Stimulated activated CD8-positive, alpha-beta memory T cell treated with anti-CD3 and anti-CD28 coated beads, Interleukin-7, amount 100 ng/mL, for 24 hours (primary cell): Measurements from ENCODE around the gene RTL10.
A peak's percentile ranks its signal among the peaks of the same experiment; 100 is the strongest.

Experiments
- DNase-seq: peaks from one replicate; pipeline ENCODE4 v3.0.0-alpha.2; 2020; ENCODE audit warnings: low read depth

Gene RTL10

GRCh38 chr22:19863571-19863970 is 8.9 kb upstream of the RTL10 start:
- DNase-seq: no peak

GRCh38 chr22:19862619-19863246 is 8.1 kb upstream of the RTL10 start:
- no peak for DNase-seq

DNA sequence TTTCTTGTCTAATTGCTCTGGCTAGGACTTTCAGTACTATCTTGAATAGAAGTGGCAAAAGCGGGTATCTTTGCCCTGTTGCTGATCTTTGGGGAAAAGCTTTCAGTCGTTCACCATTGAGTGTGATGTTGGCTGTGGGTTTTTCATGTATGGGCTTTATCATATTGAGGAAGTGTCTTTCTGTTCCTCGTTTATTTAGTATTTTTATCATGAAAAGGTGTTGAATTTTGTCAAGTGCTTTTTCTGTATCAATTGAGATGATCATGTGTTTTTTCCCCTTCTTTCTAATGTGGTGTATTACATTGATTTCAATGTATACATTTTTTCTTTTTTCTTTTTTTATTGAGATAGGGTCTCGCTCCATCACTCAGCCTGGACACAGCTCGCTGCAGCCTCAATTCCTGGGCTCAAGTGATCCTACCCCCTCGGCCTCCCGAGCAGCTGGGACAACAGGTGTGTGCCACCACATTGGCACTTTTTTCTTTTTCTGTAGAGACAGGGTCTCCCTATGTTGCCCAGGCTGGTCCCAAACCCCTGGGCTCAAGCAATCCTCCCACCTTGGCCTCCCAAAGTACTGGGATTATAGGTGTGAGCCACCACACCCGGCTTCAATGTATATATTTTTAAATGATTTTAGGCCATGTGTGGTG is 5.3 kb upstream of the RTL10 start:
- DNase-seq: no peak

DNA sequence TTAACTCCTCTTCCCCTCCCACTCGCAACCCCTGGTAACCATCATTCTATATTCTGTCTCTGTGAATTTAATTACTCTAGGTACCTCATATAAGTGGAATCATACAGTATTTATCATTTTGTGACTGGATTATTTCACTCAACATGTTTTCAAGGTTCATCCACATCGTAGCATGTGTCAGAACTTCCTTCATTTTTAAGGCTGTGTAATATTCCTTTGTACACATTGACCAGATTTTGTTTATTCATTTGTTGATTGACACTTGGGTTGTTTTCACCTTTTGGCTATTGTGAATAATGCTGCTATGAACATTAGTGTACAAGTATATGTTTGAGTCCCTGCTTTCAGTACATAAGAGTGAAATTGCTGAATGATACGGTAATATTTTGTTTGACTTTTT is 2.7 kb upstream of the RTL10 start:
- no peak for DNase-seq

DNA sequence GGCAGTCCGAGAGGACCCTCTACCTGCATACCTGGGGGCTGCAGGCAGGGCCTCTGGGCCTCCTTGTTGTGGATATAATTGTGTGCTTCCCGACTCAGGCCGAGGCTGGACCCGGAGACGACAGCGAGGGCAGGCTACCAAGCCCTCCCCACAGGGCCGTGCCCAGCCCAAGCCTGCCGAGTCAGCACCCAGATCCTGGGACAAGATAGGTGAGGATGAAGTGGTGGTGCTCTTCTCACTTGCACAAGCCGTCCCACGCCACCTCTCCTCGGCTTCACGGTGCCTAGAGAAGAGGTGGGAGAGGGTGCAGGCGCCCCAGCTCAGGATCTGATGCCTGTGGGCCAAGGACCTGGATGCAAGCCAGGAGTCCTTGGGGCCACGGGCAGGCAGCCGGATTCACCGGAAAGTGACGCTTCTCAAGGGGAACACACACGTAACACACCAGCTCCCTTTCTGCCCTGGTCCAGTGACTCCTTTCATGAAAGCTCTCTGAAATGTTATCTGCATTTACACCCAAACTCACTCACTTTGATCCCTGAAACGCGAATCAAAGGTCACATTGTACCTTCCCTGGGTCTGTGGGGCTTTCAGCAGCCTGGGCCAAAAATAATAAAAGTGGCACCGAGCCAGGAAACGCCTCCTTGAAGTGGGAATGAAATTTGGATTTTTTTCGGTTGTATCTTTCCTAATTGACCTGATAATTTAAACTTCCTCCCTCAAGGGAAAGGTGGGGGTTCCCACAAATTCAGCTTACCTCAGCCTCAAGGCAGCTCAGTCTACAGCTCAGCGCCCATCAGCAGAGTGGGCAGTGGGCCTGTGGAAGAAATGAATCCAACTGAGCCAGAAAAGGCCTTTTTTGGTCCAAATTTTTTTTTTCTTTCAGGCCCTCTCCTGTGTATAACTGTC is 1.1 kb upstream of the RTL10 start:
- peak; percentile 38 for DNase-seq

- no peak for DNase-seq
Measured at GRCh38 chr22:19853879-19854777, 546 bp downstream of the RTL10 start.

DNA sequence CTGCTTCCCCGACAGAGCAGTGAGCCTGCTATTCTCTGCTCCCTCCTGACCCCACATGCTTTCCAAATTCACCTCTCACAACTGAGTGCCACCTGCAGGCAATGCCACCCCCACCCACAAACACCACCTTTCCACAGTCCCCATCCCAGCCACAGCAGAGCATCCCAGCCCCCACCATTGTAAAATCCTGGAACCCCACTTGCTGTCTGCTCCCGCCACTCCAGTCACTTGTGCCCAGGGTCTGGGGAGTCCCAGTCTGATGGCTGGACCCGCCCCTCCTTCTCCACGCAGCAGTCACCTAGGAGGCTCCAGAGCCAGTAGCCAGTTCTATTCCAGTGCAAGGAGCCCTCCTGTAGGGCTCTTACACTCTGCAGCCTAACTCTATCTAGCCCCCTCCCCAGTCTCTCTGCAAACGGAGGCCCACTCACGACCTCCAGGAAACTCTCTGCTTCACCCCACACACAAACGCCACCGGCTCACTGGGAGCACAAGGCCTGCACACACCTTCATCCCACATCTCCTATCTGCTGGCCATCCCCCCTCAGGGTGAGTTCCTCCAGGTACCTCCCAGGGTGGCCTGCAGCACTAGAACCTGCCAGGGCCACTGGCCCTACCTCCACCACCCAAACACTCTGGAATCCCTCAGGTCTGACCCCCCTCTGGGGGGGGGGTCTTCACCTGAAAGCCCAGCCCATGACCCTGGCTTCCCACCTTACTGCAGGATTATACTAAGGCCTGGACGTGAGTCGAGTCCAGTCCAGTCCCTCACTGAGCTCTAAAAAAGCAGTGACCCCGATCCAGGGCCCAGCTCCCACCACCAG is 1.4 kb downstream of the RTL10 start:
- no peak for DNase-seq

DNA sequence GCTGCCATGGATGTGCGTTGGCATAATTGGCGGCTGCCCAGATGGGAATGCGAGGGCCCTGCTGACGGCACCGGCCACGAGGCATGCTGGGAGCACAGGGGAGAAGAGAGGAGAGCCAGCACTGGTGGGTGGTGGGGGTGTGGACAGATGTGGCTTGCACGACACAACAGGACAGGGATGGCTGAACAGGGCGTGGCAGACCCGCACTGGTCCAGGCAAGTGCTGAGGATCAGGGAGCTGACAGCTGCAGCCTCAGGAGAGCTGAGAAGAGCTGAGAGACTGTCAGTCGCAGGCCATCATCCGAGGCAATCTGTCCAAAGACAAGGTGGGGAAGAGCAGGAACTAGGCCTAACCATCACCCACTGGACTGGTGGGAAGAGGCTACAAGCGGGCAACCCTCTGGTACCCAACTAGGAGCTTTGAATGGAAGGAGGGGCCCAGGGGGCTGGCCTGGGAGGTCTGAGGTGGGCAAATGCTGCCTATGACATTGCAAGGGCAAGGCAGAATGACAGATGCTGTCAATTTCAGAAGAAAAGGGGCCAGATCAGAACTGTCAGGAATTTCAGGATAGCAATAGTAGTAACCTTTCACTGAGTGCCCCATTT is 2.4 kb downstream of the RTL10 start:
- no peak for DNase-seq

- no peak for DNase-seq
Measured at GRCh38 chr22:19851291-19852176, 3.1 kb downstream of the RTL10 start.

GRCh38 chr22:19850763-19851109 is 3.9 kb downstream of the RTL10 start:
- no peak for DNase-seq

DNA sequence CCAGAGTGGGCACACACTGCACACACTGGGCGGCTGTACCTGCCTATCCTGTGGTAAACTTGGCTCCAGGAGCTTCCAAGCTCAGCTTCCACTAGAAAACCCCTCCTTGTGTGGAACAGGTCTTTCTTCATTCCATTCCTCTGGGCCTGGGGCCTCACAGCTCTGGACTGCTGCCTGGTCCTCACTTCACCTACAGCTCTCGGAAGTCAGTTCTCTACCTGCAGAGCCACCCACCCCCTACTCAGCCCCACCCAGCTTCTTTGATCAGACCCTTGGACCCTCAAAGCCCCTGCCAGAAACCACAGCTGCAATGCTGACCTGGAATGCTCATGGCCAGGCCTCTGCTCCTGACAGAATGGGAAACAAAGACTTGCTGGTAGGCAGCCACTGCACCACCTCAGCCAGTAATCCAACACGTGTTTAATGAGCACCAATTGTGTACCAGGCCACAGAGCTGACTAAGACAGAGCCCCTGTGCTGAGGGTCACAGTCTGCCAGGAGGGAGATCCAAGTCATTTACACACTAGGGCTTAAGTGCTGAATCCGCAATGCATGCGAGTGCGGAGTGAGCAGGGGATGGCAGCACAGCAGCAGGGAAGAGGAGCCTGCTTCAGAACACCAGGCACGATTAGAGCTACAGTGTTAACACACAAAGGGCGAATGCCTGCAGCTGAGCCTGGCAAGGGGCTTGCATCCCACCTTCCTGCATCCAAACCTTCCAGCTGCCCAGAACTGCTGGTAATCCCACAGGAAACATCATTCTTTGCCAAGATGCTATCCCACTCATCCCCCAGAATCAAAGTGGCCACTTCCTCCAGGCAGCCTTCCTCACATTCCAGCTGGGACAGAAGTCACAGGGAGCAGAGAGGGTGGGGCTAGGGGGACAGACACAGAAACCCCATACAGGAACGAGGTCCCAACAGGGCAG is 4.6 kb downstream of the RTL10 start:
- DNase-seq: no peak

DNA sequence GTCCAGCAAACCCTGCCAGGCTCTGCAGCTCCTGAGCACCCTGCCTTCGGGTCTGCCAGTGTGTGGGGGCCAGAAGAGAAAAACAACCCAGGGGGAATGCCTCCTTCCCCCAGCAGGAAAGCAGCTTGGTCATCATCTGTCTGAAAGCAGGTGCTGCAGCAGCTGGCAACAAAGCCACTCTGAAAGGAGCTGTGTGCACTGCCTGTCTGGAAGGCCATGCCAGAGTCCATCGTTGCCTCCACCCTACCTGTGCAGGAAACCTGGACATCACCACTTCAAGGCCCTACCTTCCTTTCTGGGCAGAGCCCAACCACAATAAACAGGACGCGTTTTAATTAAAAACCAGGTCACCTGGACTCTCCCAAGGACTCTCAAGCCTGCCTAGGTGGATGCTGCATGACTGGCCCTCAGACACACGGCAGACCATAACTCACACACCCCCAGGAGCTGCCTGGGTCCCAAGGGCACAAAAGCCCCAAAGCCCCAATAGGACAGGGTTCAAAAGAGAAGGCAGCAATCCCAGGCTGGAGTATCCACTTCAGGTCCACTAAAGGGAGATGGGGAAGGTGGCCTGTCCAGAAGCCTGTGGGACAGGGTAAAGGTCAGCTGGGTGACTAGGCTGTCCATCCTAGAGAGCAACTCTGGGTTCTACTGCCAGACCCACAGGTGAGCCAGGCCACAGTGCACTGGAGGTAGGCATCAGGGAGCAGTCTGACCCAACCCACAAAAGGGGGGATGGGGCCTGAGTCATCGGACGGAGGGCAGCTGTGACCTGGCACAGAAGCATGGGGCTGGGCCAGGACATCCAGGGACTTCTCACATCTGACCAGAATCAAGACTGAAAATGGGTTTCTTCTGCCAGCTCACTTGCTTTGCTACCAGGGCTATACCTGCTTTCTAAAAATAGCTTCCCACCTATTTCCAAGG is 6.1 kb downstream of the RTL10 start:
- no peak for DNase-seq

DNA sequence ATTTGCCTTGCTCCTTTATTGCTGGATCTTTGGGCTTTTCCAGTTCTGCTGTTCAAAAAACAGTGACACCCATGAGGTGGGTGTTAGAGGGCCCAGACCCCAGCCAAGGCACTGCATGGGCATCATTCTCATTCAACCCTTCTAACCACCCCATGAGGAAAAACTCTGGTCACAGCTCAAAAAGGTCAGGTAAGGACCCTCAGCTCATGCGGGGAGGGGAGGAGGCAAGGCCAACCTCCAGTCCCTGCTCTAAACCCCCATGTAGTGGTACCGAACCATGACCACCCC is 7.4 kb downstream of the RTL10 start:
- DNase-seq: no peak

GRCh38 chr22:19846620-19847344 is 7.9 kb downstream of the RTL10 start:
- DNase-seq: no peak

- no peak for DNase-seq
Measured at GRCh38 chr22:19845054-19845722, 9.5 kb downstream of the RTL10 start.

- no peak for DNase-seq
Measured at GRCh38 chr22:19844377-19845053, 10.2 kb downstream of the RTL10 start.
